Activated T-cell treated with anti-CD3 and anti-CD28 coated beads for 48 hours (primary cell): ENCODE results near the gene INTS7.
A peak's percentile ranks its signal among the peaks of the same experiment; 100 is the strongest.

Experiments used
- DNase-seq: peaks from one replicate; pipeline ENCODE4 v3.0.0-alpha.2; 2020; ENCODE audit warnings: low read depth

Gene INTS7

DNA sequence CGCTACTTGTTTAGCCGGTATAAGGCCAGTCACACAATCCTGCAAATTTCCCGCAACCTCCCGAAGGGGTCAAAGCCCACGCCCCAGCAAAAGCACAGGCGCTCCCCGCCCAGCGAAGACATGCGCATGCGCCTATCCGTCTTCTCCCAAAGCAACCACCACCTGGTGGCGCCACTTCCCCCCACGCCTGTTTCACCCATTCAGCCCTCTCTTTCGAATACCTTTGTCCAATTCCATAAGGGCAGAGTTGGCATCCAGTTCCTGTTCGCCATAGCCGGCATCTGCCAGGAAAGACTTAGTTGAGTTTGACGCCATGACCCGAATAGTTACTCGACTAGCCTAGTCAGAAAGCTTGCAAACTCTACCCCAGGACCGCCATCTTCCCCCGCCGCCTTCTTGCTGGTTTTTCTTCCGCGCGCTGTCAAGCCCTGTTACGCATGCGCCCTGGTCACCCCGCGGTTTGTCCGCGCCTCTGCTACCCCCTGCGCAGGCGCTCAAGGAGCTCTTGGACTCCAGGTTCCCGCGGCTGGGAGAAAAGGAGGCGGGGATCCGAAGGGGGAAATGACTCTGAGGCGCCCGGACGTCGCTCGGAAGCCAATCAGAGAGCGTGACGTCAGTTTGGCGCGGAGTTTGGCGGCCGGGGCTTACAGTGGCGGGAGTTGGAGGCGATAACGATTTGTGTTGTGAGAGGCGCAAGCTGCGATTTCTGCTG is at the start of gene INTS7, which contains the start of gene DTL:
Gene INTS7 (minus strand): TSS at position 435 of the 712 bp plus-strand sequence. CDS start 120 bp downstream, at position 315.
Gene DTL (plus strand): TSS at position 626 of the 712 bp plus-strand sequence. CDS start 143 bp downstream, outside the sequence.
- DNase-seq, result peak; percentile 96

DNA sequence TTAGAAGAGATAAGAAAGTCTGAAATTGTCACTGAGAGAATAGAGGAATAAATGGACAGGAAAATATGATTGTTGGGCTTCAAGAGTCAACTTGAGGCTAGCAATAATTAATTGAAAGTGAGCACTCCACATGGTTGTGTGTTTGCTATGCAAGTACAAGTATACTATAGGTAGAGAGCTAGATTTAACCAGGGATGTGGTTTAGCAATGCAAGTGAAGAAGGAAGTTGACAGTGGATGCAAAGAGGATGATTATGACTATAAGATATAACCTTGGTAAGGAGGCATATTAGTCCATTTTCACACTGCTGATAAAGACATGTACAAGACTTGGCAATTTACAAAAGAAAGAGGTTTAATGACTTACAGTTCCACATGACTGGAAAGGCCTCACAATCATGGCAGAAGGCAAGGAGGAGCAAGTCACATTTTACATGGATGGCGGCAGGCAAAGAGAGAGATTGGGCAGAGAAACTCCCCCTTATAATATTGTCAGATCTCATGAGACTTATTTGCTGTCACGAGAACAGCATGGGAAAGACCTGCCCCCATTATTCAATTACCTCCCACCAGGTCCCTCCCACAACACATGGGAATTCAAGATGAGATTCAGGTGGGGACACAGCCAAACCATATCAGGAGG is 47.5 kb upstream of the INTS7 start:
- DNase-seq, result no peak

GRCh38 chr1:212078826-212079225 is 43.5 kb upstream of the INTS7 start:
- DNase-seq, result no peak

DNA sequence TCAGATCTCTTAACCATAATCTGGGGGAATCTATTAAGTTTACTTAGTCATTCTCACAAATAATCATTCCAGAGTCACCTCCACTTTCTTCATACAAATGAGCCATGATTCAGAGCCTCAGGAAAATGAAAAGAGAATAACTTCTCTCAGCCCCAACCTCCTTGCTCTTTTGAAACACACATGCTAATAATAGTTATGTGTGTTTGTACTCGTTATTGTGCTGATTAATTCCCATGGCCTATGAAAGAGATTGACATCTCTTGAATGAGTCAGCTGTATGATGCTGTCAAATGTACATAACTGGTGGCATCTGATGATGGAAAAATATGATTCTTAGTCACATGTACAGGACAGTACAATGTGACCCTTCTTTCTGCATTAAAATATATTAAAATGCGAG is 41.7 kb upstream of the INTS7 start:
- no peak for DNase-seq

- no peak for DNase-seq
These were observed 39.5 kb upstream of the INTS7 start for GRCh38 chr1:212074856-212075255.

DNA sequence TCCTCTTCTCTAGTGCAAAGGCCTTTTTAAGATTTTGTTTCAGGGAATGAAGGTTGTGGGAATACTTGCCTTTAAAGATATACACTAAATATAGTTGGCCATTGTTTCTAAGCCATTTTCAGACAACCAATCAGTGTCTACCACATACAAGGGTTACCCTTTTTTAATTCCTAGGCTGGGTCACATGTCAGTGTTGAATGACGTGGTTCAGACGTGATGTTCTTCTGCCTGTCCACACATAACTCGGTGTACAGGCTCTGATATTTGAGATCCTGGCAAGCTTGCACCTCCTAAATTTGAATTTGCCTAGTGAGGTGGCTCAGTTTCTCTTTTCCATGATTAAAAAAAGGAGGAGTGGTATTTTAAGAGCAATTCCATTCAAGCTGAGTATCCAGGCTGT is 39.0 kb upstream of the INTS7 start:
- DNase-seq, result no peak

DNA sequence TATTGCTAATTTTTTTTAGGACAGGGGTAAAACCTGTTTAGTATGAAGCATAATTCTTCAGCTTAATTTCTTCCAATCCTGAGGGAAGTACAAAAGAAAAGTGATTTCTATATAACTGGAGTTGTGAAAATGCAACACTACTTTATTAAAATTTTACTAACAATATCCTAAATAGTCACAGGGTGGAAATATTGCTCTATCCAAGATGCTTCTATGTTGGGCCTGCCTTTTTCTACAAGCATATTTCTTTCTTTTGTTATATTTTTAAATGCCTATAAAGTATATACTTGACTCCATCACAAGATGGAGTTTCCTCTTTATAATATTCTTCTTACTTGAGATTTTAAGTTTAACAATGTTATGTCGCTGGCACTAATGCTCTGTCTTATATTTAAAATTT is 38.1 kb upstream of the INTS7 start:
- DNase-seq, result no peak

DNA sequence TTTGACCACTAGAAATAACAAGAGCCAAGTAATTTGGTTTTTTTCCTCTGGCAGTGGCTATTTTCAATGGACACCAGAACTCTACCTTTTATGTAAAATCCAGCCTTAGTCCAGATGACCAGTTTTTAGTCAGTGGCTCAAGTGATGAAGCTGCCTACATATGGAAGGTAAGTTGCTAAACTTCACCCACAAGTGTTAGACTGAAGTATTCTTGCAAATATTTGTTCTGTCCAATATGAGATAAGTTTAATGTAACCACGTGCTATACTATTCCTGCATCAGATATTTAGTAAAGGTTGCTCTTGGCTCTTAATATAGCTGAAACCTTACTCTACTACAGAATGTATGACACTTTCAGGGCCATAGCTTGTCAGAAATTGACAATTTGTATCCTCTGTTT is 36.7 kb upstream of the INTS7 start:
- no peak for DNase-seq

GRCh38 chr1:212070720-212071302 is 35.5 kb upstream of the INTS7 start:
- no peak for DNase-seq

GRCh38 chr1:212067787-212068186 is 32.4 kb upstream of the INTS7 start:
- DNase-seq, result no peak

DNA sequence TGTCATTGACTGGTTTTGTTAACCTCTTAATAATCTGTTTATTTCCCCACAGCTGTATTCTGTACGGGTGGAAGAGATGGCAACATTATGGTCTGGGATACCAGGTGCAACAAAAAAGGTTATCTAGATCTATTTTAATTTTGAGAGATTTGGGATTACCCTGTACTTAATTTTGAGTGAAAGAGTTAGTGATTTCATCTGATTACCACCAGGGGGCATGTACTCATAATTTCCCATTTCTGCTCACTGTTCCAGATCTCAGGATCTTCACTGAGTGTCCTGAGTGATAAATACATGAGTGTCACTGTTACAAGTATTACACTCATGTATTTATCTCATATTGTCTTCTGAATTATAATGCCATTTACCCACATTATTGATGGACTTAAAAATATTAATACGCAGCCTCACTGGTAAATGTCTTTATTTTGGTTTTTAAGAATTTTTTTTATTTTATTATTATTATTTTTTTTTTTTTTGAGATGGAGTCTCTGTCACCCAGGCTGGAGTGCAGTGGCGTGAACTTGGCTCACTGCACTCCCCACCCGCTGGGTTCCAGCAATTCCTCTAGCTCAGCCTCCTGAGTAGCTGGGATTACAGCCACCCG is 27.6 kb upstream of the INTS7 start:
- DNase-seq, result no peak

GRCh38 chr1:212060632-212061472 is 25.5 kb upstream of the INTS7 start:
- no peak for DNase-seq

GRCh38 chr1:212055333-212055732 is 20.0 kb upstream of the INTS7 start:
- no peak for DNase-seq

- DNase-seq, result no peak
These were observed 18.6 kb upstream of the INTS7 start for GRCh38 chr1:212053993-212054392.

DNA sequence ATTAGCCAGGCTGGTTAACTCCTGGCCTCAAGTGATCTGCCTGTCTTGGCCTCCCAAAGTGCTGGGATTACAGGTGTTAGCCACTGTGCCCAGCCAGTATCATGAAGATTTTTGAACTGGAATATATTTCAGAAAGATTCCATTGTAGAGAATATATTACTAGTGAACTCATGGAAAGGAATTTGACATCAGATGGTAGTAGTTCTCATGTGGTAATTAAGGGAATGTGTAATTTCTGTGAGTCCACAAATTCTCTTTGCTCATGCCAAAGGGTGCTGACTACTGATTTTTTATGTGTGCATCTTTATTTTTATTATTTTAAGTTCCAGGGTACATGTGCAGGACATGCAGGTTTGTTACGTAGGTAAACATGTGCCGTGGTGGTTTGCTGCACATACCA is 10.6 kb upstream of the INTS7 start:
- DNase-seq, result no peak

- no peak for DNase-seq
These were observed 9.5 kb upstream of the INTS7 start for GRCh38 chr1:212044851-212045250.

DNA sequence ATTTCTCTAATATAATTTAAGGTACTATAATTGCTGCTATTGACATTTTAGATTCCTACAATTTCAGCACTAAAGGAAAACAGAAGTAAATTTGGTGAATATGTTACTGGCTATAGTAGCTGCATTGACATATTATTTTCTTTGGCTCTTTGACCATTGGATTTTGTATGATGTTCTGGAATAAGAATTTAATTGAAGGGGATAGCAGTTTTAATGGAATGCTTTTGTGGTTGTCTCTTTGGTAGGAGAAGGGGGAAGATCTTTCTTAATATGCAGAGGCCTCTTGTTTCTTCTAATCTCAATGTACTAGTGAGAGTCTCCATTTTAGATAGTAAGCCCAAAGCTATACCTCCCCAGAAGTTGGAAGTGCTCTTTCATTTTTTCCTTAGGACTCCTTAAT is 7.1 kb upstream of the INTS7 start:
- no peak for DNase-seq

GRCh38 chr1:212040629-212041412 is 5.5 kb upstream of the INTS7 start:
- DNase-seq, result no peak

GRCh38 chr1:212039622-212040021 is 4.3 kb upstream of the INTS7 start:
- no peak for DNase-seq

DNA sequence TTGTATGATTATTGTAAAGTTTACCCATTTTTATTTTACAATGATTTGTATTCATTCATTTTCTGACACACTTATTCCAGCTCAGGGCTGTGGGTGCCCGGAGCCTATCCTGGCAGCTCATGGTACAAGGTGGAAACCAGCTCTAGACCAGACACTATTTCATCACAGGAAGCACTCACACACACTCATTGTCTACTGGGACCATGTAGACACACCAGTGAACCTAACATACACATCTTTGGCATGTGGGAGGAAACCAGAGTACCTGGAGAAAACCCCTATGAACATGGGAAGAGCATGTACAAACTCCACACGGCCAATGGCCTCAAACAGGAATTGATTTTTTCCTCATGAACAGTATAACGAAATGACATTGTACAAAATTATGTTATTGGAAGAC is 2.5 kb upstream of the INTS7 start:
- DNase-seq, result no peak
